ENCODE data around the gene MAPKAPK3.
A peak's percentile ranks its signal among the peaks of the same experiment; 100 is the strongest.
"Not testable (repeated sequence)": the region's sequence is repeated elsewhere in the genome, so short reads cannot be mapped to it uniquely, and the experiment has no call there.

MAPKAPK3 gene

DNA sequence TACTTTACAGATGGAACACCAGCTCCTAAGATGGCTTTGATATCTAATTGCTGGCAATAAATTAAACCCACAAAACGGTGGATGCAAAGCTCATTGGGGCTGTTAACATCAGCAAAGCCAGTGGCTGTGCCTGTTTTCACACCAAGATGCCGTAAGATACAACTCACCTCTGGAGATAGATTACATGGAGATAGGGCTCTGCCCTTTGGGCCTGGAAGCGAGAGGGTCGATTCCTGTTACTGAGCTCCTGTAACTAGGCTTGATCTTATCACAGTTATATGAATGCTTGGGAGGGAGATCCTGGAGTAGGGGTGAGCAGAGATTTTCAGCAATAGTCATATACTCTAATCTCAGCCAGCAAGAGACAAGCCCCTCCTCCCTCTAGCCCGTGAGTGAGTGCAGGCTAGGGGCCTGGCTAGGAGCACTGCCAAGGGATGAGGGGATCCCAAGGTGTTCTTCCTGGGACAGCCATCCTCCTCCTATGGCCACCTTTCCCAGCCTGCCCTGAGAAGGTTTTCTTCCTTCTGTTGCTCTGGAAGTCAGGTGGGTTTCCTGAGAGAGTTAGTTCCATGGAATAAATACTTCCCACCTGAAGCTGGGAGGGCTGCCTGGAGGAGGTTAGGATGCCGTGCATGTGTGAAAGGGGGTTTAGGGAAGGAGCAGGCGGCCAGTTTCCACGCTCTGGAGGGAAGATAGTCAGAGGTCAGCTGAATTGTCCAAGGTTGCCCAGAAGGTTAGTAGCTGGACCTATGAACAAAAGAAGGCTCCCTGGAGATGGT lies 39.7 kb downstream of the MAPKAPK3 start:
- DNase-seq (ENCODE audit: low spot score) = no peak

DNA sequence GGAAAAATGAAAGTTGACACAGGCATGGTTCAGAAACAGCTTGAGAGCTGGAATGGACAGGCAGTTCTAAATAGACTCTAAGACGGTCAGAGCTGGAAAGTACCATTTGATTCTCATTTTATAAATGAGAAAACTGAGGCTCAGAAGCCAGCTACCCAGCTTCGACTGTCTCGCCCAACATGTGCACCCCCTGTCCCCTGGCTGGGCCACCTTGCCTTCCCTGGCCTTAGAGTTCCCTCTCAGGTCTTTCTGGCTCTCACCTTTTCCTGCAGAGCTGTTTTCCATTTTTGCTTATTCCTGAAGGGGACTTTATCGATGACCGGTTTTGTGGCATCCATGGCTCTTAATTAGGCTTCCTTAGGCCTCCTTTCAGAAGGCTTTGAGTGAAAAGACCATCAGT lies 40.5 kb downstream of the MAPKAPK3 start:
- DNase-seq (ENCODE audit: low spot score) = no peak

GRCh38 chr3:50657816-50658215 lies 40.9 kb downstream of the MAPKAPK3 start:
- DNase-seq (ENCODE audit: low spot score) = no peak

GRCh38 chr3:50658416-50658815 lies 41.5 kb downstream of the MAPKAPK3 start:
- DNase-seq (ENCODE audit: low spot score) = no peak

GRCh38 chr3:50658831-50659230 lies 41.9 kb downstream of the MAPKAPK3 start:
- no peak for DNase-seq (ENCODE audit: low spot score)

DNA sequence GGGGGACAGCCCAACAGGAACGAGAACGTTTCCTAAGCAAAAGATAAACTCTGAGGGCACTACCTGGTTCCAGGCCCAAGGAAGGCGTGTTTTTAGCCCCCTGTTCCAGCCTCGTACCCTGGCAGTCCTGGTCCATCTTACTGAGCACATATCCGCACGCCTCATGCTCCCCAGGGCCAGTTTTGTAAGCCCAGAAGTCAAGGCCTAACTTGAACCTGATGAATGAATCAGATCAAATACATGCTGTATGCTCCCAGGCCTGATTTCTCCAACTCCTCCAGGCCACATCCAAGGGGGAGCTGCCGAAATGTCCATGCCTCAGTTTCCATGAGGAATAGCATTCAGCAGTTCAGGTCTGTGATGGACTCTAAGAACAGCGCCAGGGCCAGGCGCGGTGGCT lies 43.4 kb downstream of the MAPKAPK3 start:
- no peak for DNase-seq (ENCODE audit: low spot score)

DNA sequence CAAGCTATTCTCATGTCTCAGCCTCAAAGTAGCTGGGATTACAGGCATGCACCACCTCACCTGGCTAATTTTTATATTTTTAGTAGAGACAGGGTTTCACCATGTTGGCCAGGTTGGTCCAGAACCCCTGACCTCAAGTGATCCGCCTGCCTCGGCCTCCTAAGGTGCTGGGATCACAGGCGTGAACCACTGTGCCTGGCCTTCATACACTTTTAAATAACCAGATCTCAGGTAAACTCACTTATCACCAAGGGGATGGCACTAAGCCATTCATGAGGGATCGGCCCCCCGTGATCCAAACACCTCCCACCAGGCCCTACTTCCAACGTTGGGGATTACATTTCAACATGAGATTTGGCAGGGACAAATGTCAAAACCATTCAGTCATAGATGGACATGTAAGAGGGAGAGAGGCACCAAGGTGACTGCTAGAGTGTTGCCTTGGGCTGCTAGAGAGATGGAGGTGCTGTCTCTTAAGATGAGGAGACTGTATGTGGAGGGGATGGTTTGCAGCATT lies 44.4 kb downstream of the MAPKAPK3 start:
- DNase-seq (ENCODE audit: low spot score) = no peak

DNA sequence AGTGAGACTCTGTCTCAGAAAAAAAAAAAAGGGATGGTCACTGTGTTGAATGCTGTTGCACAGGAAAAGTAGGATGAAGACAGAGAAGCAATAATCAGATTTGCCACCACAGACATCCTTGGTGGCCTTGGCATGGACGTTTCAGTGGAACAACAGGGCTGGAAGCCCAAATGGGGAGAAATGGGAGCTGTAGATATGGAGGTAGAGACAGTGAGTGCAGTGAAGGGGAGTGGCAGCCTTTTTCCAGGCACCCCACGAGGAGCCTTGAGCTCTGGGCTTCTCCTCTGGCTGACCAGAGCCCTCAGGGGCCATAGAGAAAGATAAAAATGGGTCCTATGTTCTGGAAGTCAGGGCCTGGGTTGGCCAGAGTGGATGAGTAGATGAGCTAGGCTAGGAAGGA lies 45.5 kb downstream of the MAPKAPK3 start:
- DNase-seq (ENCODE audit: low spot score) = no peak

- no peak for DNase-seq (ENCODE audit: low spot score)
These were observed 48.3 kb downstream of the MAPKAPK3 start for GRCh38 chr3:50665081-50665840.

DNA sequence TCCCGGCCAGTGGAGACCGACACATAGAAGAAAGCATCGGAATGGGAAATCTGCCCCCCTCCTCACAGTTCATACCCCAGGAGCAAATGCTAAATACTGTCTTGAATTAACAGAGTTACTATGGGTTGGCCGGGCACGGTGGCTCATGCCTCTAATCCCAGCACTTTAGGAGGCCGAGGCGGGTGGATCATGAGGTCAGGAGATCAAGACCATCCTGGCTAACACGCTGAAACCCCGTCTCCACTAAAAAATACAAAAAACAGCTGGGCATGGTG lies 48.8 kb downstream of the MAPKAPK3 start:
- DNase-seq (ENCODE audit: low spot score) = not testable (repeated sequence)

GRCh38 chr3:50666837-50667236 lies 49.9 kb downstream of the MAPKAPK3 start:
- DNase-seq (ENCODE audit: low spot score) = no peak

GRCh38 chr3:50671331-50671730 lies 54.4 kb downstream of the MAPKAPK3 start:
- DNase-seq (ENCODE audit: low spot score) = peak; percentile 65

DNA sequence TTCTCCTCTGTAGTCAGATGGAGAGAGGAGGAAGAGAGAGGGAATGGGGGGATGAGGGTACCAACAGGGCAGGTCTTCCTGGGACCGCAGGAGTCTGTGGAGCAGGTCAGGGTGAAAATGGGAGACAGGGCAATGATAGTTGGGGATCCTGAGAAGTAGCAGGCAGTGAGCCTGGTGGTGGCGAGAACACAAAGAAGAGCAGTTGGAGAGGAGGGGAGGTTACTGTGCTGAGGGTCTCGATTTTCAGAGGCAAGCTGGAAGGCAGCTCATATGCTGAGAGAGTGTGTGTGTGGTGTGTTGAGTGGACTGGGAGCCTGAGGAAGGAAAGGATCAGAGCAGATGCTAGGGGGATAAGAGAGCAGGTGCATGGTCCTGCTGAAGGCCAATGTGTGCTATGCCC lies 55.7 kb downstream of the MAPKAPK3 start:
- no peak for DNase-seq (ENCODE audit: low spot score)

GRCh38 chr3:50673931-50674330 lies 57.0 kb downstream of the MAPKAPK3 start:
- no peak for DNase-seq (ENCODE audit: low spot score)

DNA sequence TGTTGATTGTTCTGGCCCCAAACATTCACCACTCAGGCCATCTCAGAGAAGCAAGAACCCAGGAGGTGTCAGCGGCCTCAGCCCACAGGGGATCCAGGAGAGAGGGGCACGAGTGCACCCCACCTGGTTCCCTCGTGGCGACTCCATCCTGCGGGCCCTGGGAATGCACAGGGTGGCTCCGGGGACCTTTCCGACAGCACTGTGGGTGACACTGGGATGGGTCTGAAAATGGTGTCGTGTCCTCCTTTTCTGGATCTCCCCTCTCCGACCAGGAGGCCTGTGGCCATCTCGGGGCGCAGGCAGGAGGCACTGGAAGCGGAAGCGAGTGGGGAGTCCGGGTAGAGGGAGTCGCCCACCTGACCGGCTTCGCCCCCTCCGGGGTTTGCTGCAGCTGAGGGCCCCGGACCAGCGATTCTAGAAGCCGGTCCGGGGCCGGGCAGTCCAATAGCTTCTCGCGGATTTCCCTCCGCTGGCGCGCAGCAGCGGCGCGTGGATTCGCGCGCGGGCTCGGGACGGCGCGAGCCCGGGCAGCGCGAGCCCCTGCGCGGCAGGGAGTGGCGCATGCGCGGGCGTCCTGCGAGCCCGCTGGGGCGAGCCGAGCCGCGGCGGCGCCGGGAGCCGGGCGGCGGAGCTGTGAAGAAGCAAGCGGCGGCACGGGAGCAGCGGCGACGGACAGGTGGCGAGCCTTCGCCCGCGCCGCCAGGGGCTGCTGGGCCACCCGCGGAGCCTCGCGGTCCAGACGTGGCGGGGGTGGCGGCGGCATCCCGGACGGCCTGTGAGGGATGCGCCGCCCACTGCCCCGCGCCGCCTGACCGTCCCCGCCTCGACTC lies 57.6 kb downstream of the MAPKAPK3 start, which contains the start of gene DOCK3:
TSS of gene DOCK3 (plus strand) at position 579 of the 830 bp plus-strand sequence. CDS start 337 bp downstream, outside the sequence.
- peak; percentile 63 for DNase-seq (ENCODE audit: low spot score)

GRCh38 chr3:50675179-50676030 lies 58.5 kb downstream of the MAPKAPK3 start:
- DNase-seq (ENCODE audit: low spot score) = peak; percentile 48

DNA sequence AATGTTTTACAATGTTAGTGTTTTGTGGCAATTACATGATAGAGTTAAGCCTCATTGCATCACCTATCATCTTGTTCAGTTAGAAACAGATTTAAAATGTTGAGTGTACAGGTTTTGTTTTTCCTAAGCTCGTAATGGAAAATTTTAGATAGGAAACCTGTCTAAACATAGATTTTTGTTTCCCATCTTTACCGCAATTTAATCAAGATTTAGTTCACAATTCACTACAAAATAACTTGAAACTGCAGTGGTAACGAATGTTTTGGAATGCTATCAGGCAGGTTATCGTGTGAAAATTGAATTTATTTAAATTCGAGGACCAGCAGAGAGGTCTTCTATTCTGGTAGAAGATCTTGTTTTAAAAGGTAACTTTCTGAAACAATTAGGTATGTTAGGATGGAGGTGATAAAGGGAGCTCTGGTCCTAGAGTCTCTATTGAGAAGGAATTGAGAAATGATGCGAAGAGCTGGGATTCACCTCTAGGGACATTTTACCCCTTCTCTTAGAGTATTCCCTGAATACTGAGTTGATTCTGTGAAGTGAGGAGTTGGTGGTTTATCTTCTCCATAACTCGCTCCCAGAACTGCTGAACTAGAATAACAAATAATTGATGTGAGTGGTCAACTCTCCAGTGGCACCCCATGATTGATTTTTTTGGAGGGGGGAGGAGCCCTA lies 59.2 kb downstream of the MAPKAPK3 start:
- DNase-seq (ENCODE audit: low spot score) = no peak

GRCh38 chr3:50687127-50687751 lies 70.3 kb downstream of the MAPKAPK3 start:
- DNase-seq (ENCODE audit: low spot score) = no peak

DNA sequence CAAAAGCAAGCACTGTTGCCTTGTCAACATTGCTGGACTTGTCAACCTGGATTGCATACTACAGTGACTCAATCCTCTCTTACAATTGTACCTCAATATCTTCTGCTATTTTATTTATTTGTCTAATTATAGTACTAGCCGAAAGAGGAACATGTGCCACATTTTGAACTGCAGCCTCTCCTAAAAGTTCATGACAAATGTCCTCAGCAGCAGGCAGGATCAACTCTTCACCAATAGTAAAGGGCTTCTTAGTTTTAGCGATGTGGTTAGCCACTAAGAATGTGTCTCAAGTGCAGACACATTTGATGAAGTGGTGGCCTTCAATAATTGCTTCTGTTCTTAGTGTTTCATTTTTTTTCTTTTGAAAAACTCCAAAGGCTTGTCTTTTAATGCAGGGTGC lies 71.0 kb downstream of the MAPKAPK3 start:
- DNase-seq (ENCODE audit: low spot score) = no peak

GRCh38 chr3:50688602-50689001 lies 71.7 kb downstream of the MAPKAPK3 start:
- not testable (repeated sequence) for DNase-seq (ENCODE audit: low spot score)

Data from SW480 (cell line).